Liver (tissue), 9 donors: ENCODE results near the gene RGS2. TPM values are rescaled to one million over a fixed set of nuclear protein-coding genes. Genes with fewer than 3 reads are reported as not detected.

ENCODE experiments used
- DNase-seq: peaks from one replicate; pipeline ENCODE4 v3.0.0-alpha.2; 2017; ENCODE audit warnings: low spot score
- H3K27ac ChIP-seq, 2 donors: one replicate each; pipeline ENCODE4 v1.7.0; 2013; ENCODE audit warnings: inconsistent platforms in 2 of 2, low read length in 2 of 2, control low read depth in 1 of 2, low read depth in 1 of 2, mild to moderate bottlenecking in 1 of 2
- H3K27me3 ChIP-seq, 4 donors: one replicate each; pipeline versions ENCODE4 v1.6.1 to v1.7.0; 2013; ENCODE audit warnings: low read length in 3 of 4, inconsistent platforms in 1 of 4, mild to moderate bottlenecking in 1 of 4, moderate library complexity in 1 of 4; ENCODE audit not compliant: control insufficient read depth in 4 of 4, insufficient read depth in 4 of 4
- H3K36me3 ChIP-seq, 4 donors: one replicate each; pipeline versions ENCODE4 v1.6.1 to v1.7.0; 2013; ENCODE audit warnings: low read length in 3 of 4, mild to moderate bottlenecking in 3 of 4, low read depth in 1 of 4, moderate library complexity in 1 of 4; ENCODE audit not compliant: control insufficient read depth in 4 of 4, insufficient read depth in 3 of 4
- H3K4me1 ChIP-seq, 4 donors: one replicate each; pipeline versions ENCODE4 v1.6.1 to v1.7.0; 2013; ENCODE audit warnings: low read length in 3 of 4, mild to moderate bottlenecking in 3 of 4, moderate library complexity in 1 of 4; ENCODE audit not compliant: control insufficient read depth in 4 of 4, insufficient read depth in 4 of 4
- H3K4me3 ChIP-seq, 3 donors: one replicate each; pipeline versions ENCODE4 v1.6.1 to v1.7.0; 2013; ENCODE audit warnings: low read length in 3 of 3, control low read depth in 1 of 3, low read depth in 1 of 3, mild to moderate bottlenecking in 1 of 3
- H3K9ac ChIP-seq, 2 donors: one replicate each; pipeline ENCODE4 v1.7.0; 2013; ENCODE audit warnings: low read length in 2 of 2, mild to moderate bottlenecking in 2 of 2, moderate library complexity in 2 of 2, control low read depth in 1 of 2, low read depth in 1 of 2
- H3K9me3 ChIP-seq, 4 donors: one replicate each; pipeline versions ENCODE4 v1.6.1 to v1.7.0; 2013; ENCODE audit warnings: low read length in 3 of 4; ENCODE audit not compliant: control insufficient read depth in 4 of 4
- CTCF ChIP-seq: fragments of 150-350 bp; IDR thresholded peaks from 2 replicates; pipeline ENCODE4 v1.5.1; 2017; ENCODE audit warnings: improper control_type of control experiment, low read depth, low read length; ENCODE audit not compliant: missing input control
- EGR1 ChIP-seq, 2 donors: IDR thresholded peaks; 2 replicates each; pipeline ENCODE4 v1.6.1; 2016 to 2018; ENCODE audit warnings: antibody characterized with exemption in 2 of 2, low read depth in 2 of 2
- FOXA1 ChIP-seq: IDR thresholded peaks from 2 replicates; pipeline ENCODE4 v1.6.1; 2016; ENCODE audit warnings: antibody characterized with exemption
- FOXA2 ChIP-seq: IDR thresholded peaks from 2 replicates; pipeline ENCODE4 v1.6.1; 2016; ENCODE audit warnings: antibody characterized with exemption
- GABPA ChIP-seq, 2 donors: IDR thresholded peaks in 1 of 2; conservative IDR thresholded peaks in 1 of 2; 2 replicates each; pipeline ENCODE4 v1.6.1; 2016; ENCODE audit warnings: antibody characterized with exemption in 2 of 2, mild to moderate bottlenecking in 1 of 2, moderate library complexity in 1 of 2
- HNF4A ChIP-seq, 2 donors: conservative IDR thresholded peaks; 2 replicates each; pipeline ENCODE4 v1.6.1; 2016; ENCODE audit warnings: antibody characterized with exemption in 2 of 2, mild to moderate bottlenecking in 2 of 2
- HNF4G ChIP-seq: IDR thresholded peaks from 2 replicates; pipeline ENCODE4 v1.6.1; 2016; ENCODE audit warnings: antibody characterized with exemption
- JUND ChIP-seq, 2 donors: IDR thresholded peaks; 2 replicates each; pipeline ENCODE4 v1.6.1; 2016; ENCODE audit warnings: antibody characterized with exemption in 2 of 2
- MAX ChIP-seq: IDR thresholded peaks from 2 replicates; pipeline ENCODE4 v1.6.1; 2016; ENCODE audit warnings: antibody characterized with exemption
- NR2F2 ChIP-seq: IDR thresholded peaks from 2 replicates; pipeline ENCODE4 v1.6.1; 2016; ENCODE audit warnings: antibody characterized with exemption
- RAD21 ChIP-seq, 2 donors: IDR thresholded peaks; 2 replicates each; pipeline ENCODE4 v1.6.1; 2016; ENCODE audit warnings: antibody characterized with exemption in 2 of 2, mild to moderate bottlenecking in 2 of 2
- REST ChIP-seq: IDR thresholded peaks from 2 replicates; pipeline ENCODE4 v1.6.1; 2016; ENCODE audit warnings: antibody characterized with exemption, mild to moderate bottlenecking
- RXRA ChIP-seq, 2 donors: IDR thresholded peaks; 2 replicates each; pipeline ENCODE4 v1.6.1; 2017 to 2018; ENCODE audit warnings: antibody characterized with exemption in 2 of 2, mild to moderate bottlenecking in 1 of 2
- SP1 ChIP-seq: IDR thresholded peaks from 2 replicates; pipeline ENCODE4 v1.6.1; 2018; ENCODE audit warnings: antibody characterized with exemption, mild to moderate bottlenecking
- TAF1 ChIP-seq: conservative IDR thresholded peaks from 2 replicates; pipeline ENCODE4 v1.6.1; 2016; ENCODE audit warnings: antibody characterized with exemption, mild to moderate bottlenecking
- YY1 ChIP-seq: IDR thresholded peaks from 2 replicates; pipeline ENCODE4 v1.6.1; 2016; ENCODE audit warnings: antibody characterized with exemption, mild to moderate bottlenecking
- WGBS: extraction: QIAGEN DNeasy Blood & Tissue Kit; methylation state at CpG from one replicate; pipeline ENCODE4 v1.1.7; 2013; 5-methylcytosine and 5-hydroxymethylcytosine counted together
- polyA plus RNA-seq, 2 donors: library from polyadenylated mRNA; stranded (reverse) in 1 of 2; unstranded in 1 of 2; fragments of 200-250 nt in 1 of 2; fragments of >200 nt in 1 of 2; fragmentation: Nextera tagmentation in 1 of 2; extraction: Ambion mirVana in 1 of 2; gene quantifications; one replicate each; pipeline versions ENCODE4 v1.2.1 to v1.2.3, GENCODE V29; 2013 to 2015
- total RNA-seq, 2 donors: library from RNA; depleted of rRNA; stranded (reverse); fragments of >200 nt; gene quantifications; one replicate each; pipeline ENCODE4 v1.2.3, GENCODE V29; 2014
- TF ChIP-seq, protein P1 (sequence below): IDR thresholded peaks from 2 replicates; pipeline ENCODE4 v1.6.1; 2016; ENCODE audit warnings: antibody characterized with exemption
- TF ChIP-seq, protein P2 (sequence below): IDR thresholded peaks from 2 replicates; pipeline ENCODE4 v1.6.1; 2016; ENCODE audit warnings: antibody characterized with exemption
- donor health status: healthy.
- donor health status: healthy.
- donor health status: healthy.
- donor health status: healthy.
- donor health status: healthy.

RGS2 gene
- 1 to 10 TPM; 2.6 to 4.9 TPM for total RNA-seq
- polyA plus RNA-seq: 1 to 10 TPM; 3.9 to 10.0 TPM

- TF ChIP-seq REST (peak; percentile 72), NR2F2 (no peak), JUND (IDR thresholded peaks at IDR 0.05) (no peak), TAF1 (peak; percentile 91), FOXA1 (no peak), RXRA (IDR thresholded peaks at IDR 0.05) (no peak), EGR1 (IDR thresholded peaks at IDR 0.05; ENCODE audit: low read depth in 2 of 2) (no peak), YY1 (peak; percentile 66), CTCF (no peak), HNF4A (conservative IDR thresholded peaks at IDR 0.05) (no peak), GABPA (IDR thresholded peaks at IDR 0.05 in 1 of 2, conservative IDR thresholded peaks at IDR 0.05 in 1 of 2) (no peak), HNF4G (no peak), MAX (no peak), SP1 (peak; percentile 59), RAD21 (IDR thresholded peaks at IDR 0.05) (peak; percentile 49 to 64), FOXA2 (no peak)
- TF ChIP-seq, protein P1, sequence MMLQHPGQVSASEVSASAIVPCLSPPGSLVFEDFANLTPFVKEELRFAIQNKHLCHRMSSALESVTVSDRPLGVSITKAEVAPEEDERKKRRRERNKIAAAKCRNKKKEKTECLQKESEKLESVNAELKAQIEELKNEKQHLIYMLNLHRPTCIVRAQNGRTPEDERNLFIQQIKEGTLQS: no peak
- TF ChIP-seq, protein P2, sequence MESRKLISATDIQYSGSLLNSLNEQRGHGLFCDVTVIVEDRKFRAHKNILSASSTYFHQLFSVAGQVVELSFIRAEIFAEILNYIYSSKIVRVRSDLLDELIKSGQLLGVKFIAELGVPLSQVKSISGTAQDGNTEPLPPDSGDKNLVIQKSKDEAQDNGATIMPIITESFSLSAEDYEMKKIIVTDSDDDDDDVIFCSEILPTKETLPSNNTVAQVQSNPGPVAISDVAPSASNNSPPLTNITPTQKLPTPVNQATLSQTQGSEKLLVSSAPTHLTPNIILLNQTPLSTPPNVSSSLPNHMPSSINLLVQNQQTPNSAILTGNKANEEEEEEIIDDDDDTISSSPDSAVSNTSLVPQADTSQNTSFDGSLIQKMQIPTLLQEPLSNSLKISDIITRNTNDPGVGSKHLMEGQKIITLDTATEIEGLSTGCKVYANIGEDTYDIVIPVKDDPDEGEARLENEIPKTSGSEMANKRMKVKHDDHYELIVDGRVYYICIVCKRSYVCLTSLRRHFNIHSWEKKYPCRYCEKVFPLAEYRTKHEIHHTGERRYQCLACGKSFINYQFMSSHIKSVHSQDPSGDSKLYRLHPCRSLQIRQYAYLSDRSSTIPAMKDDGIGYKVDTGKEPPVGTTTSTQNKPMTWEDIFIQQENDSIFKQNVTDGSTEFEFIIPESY: no peak
- under 1% methylated on average over 72 of the region's 72 CpGs for WGBS
- Histone ChIP-seq H3K36me3 (no peaks in the 10 kb centered on the region), H3K27ac (peak within 1 kb of the TSS; percentile 83 to 89), H3K4me3 (peak within 1 kb of the TSS; percentile 71 to 80 (median 75)), H3K27me3 (no peaks in the 10 kb centered on the region), H3K9me3 (no peaks in the 10 kb centered on the region), H3K9ac (peak within 1 kb of the TSS; percentile 33 to 78), H3K4me1 (peaks cover 0 to 11% (median 6%) of the 10 kb centered on the region in 4 donors)
- DNase-seq: peak; percentile 90
Measured at GRCh38 chr1:192808518-192809306, at the start of gene RGS2. Gene RGS2 (plus strand): TSS chr1:192809039. CDS start chr1:192809072, 33 bp downstream.
